ENCODE results near the gene ST6GALNAC3.

The ST6GALNAC3 gene

DNA sequence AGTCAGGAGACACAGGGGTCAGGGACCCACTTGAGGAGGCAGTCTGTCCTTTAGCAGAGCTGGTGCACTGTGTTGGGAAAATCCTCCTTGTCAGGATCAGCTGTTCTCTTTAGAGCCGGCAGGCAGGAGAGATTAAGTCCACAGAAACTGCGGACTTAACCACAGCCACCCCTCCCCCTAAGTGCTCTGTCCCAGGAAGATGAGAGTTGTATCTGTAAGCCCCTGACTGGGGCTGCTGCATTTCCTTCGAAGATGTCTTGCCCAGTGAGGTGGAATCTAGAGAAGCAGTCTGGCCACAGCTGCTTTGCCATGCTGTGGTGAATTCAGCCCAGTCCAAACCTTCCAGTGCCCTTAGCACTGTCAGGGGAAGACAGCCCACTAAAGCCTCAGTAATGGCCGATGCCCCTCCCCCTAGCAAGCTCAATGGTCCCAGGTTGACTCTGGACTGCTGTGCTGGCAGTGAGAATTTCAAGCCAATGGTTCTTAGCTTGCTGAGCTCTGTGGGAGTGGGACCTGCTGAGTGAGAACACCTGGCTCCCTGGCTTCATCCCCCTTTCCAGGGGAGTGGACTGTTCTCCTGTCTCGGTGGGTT lies 172.8 kb downstream of the ST6GALNAC3 start:
- no peak for DNase-seq (ENCODE audit: low read depth)

DNA sequence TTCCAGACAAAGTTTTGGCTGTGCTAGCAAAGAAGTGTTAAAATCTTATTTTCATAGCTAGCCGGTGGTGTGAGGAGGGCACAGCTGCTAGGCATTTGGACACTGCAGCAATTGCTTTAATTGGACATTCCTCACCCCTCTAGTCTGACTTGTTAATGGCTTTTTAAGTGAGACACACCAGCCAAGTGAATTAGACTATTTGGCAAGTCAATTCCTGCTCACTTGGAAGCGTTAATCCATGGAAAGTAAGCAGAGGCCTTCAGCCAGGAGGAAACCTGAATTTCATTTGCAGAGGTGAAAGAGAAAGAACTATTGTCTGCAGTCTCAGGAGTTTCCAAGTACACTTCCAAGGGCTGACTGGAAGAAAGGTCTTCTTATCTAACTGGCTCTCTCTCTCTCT lies 175.7 kb downstream of the ST6GALNAC3 start:
- DNase-seq (ENCODE audit: low read depth), result no peak

DNA sequence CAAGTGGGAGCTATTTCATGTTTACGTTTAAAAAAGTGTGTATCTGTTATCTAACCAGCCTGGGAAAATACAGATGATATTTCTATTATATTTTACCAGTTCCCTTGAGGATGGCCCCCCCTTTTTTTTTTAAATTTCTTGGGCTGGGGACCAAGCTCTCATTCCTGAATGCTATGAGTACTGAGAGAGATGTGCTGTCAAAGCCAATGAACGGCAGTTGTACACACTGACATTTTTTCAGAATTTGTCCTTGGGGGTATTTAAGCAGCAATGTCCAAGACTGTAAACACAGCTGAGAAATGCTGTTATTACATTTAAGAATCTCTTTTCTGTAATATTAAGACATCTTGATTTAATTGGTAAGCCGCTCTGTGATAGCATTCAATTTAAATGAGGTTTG lies 177.9 kb downstream of the ST6GALNAC3 start:
- no peak for DNase-seq (ENCODE audit: low read depth)

DNA sequence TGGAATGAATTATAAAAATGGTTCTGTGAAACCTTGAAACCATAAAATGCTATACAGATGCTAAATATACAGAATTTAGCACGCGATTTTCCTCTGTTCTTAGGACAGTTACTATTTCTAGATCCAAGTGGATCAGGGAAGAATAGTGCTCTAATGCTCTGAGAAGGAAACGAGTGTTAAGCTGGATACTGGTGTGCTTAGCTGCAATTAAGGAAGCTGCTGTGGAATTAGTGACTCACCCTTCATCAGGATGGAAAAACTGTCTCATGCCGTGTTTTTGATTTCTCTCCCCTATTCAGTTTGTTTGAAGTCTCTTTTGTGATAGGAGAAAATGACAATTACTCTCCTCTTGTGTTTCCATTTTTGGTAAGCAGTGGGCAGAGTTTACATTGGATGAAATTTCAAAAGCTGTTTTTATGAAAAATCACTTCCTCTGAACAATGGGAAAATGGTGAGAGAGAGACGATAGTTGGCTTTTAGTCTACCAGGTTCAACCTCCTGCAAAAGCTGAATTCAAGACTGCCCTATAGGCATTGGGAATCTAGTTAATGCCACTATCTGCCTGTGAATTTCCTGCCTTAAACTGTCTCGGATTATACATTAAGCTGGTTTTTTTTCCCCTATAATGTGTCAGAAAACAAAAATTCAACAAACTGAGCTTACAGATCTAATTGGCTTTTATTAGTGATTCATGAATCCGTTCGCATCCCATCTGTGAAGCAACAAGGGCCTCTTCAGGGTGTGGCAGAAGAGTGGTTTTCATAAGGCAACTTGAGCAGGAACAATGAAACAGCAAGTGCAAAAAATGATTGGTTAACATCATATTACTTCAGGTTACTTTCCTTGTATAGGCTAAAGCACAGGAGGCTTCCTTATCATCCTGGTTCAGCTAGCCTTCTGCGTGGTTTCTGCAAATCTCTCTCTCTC lies 179.8 kb downstream of the ST6GALNAC3 start:
- no peak for DNase-seq (ENCODE audit: low read depth)

DNA sequence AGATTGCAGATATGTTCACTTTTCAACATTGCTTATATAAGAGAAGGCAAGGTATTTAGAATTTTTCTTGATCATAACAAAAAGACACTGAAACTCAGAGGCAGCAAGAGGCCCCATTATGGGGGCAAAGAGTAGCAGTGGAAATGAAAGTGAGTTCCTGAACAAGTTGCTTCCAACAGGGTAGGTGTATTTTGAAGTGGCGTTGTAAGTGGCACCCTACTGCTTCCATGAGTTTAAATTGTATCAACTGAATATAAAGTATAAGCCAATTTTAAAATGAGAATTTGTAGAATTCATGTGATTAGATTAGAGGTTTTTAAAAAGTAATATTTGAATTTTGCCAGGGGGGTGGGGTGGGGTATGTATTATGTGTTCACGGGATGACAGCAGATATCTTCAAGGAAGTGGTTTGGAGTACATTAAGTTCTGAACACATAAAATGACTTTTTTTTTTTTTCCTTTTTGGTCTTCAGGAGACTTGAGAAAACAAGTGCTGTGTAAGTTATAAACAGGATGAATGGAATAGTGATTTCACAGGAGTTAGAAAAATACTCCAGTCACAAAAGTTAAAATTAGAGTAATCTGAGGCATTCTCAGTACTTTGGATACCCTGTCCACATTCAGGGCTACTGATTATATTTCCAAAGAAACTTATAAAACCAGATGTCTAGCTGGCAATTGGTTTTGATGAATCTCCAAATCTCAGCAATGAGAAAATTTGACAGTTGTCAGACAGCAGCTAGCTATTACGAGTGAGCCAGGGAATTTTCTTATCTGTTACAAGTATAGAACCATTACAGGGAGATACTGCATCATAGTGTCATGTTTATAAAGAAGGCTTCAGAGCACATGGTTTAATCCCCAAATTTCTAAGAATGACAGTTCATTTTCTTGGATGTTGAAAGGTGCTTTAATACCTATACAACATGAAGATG lies 182.0 kb downstream of the ST6GALNAC3 start:
- DNase-seq (ENCODE audit: low read depth), result no peak

DNA sequence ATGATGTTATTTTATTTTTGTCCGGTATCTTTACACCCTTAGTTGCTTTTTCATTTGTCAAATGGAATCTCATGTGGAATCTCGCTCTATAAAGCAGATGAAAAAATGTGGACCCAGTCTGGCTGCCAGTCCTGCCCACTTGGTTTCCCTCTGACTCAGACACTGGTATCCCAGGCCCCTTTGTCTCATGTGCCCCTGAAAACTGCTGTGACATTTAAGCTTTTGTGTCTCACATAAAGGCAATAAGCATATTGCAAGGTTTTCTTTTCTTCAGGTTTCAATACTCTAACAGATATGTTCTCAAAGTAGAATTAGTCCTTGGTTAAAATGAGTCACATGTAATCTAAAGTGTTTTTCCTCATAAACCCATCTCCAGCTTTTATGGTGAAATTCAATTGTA lies 183.3 kb downstream of the ST6GALNAC3 start:
- DNase-seq (ENCODE audit: low read depth), result no peak

DNA sequence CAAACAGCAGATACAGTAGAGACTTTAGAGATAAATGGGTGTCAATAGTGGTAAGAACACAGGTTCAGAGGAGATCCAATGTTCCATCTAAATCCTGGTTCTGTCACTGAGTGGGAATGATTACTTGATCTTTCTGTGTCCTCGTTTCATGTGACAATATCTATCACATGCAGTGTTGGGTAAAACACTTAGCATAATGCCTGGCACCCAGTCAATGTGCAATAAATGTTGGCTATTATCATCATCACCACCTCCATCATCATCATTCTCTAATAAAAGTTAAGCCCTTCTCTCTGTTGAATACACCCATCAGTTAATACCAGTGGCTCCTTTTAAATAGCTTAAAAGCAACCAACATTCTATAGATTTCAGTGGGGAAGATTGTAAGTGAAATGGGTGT lies 184.7 kb downstream of the ST6GALNAC3 start:
- no peak for DNase-seq (ENCODE audit: low read depth)

DNA sequence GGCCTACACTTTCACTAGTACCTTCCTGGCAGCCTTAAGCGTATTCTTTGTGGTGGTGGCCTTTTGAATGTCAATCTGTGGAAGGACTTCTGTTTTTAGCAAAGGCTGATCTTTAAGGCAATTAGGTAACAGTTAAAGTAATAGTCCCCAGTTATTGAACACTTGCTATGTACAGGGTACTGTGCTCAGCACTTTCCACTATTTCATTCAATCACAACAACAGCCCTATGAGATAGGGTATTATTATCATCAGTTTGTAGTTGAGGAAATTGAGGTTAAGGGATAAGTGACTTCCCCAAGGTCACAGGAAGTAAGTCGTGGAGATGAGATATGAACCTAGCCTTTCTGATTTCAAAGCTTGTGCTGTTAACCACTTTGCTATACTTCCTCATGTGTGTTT lies 185.7 kb downstream of the ST6GALNAC3 start:
- DNase-seq (ENCODE audit: low read depth), result no peak

DNA sequence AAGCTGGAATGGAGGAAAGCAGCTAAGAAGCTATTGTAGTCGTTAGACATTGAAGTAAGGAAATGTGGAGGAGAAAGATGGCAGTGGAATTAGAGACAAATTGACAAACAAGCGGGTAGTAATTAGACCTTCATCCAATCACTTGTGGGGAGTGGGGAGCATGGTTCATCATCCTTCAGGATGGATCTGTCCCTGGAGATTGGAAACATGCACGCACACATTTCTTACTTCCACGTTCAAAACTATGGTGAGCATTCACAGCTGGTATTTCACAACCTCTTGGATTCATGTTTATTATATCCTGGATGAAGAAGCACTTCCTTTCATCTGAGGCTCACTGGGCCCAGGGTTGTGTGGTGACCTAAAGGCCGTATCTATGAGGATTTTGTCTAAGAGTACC lies 188.1 kb downstream of the ST6GALNAC3 start:
- DNase-seq (ENCODE audit: low read depth), result no peak

DNA sequence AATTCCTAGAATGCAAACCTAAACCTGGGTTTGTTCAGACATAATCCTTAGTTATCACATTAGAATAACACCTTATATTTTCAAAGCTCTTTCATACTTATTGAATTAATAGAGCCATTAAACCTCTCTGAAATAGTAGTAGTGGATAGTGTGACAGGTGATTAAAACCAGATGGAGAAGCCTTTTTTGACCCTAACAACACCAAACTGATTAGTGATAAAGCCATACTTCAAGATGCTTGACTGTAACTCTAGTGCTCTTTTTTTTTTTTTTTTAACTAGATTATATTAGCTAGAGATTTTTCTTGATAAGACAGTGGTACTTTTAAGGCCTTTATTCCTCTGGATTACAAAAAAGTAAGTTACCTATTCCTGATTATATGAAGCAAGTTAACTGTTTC lies 190.1 kb downstream of the ST6GALNAC3 start:
- DNase-seq (ENCODE audit: low read depth), result no peak

DNA sequence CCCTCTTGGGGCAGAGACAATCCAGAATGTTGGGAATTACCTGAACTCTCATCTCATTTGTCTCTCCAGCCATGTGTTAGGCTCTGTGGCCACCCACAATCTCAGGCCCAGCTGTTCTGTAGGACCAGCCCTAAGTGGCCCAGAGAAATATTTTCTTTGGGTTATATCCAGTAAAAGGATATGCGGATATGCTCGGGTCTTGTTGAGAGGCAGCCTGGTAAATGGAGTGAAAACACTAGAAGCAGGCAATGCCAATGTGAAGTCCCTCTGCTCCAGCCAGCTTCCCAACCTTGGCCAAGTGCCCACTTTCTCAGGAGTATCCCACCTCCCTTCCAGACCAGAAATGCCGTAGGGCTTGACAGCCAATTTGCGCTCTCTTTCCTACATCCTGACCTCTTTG lies 192.2 kb downstream of the ST6GALNAC3 start:
- DNase-seq (ENCODE audit: low read depth), result no peak

DNA sequence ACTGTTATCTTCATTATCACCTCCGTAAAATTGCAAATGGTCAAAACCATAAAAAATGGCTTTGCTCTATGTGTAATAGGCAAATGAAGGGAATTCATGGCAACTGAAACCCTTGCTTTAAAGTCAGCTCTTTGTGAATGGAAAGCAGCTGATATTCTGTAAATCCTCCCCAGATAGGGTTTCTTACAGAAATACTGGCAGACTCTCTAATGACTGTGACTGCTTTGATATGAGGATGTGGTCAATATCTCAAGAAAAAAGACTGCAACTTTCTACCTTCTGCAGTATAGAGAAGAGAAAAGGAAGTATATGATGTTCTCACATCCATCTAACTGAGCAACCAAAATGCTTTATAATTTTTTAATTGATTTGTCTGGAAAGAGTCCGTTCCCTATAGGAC lies 193.1 kb downstream of the ST6GALNAC3 start:
- no peak for DNase-seq (ENCODE audit: low read depth)

DNA sequence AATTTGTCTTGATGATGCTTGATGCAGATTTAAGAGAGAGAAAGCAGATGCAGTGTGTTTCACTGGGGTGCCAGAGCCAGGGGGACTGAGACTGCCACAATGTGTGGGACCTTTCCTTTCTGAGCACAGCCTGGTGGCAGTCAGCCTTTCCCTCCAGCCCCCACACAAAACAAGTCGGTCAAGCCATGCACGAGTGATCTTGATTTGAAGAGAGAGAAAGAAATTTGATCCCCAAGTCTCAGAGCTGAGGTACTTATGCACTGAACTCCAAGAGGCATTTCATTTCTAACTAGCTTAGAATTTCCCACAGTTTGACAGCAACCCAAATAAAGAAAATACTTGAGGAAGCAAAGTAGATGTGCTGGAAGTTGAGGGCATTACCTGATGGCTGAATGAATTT lies 193.8 kb downstream of the ST6GALNAC3 start:
- no peak for DNase-seq (ENCODE audit: low read depth)

DNA sequence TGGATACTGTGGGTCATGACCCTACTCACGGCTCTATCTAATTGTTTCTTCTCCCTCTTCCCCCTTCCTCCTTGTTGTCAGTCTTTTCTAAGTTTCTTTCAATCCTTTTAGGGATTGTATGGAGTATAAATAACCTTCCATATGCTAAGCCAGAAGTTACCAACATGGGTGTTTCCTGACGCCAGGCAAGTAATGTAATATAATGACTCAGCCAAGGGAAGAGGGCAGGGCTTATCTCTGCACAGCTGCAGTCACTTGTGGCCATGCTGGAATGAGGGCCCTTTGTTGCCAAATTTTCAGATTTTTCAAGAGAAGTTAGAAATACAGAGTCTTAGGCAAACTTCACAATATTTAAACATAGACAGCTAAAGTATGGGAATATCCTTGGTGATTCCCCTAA lies 194.6 kb downstream of the ST6GALNAC3 start:
- no peak for DNase-seq (ENCODE audit: low read depth)

DNA sequence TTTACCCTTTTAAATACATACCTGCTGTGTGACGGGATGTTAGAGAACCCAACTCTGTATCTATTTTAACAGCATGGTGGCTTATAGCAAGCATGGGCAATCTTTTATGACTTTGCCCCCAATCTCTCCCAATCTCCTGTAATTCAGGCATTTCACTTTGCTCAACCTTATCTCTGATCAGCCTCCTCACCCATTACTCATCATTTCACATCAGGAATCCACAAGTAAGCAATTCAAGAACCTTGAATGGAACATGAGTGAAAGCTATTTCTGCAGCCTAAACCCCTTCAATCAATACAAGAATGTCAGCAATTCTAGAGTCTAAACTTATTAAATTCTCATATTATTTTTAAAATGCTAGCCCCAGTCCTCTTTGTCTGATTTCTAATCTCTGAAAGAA lies 199.8 kb downstream of the ST6GALNAC3 start:
- no peak for DNase-seq (ENCODE audit: low read depth)

DNA sequence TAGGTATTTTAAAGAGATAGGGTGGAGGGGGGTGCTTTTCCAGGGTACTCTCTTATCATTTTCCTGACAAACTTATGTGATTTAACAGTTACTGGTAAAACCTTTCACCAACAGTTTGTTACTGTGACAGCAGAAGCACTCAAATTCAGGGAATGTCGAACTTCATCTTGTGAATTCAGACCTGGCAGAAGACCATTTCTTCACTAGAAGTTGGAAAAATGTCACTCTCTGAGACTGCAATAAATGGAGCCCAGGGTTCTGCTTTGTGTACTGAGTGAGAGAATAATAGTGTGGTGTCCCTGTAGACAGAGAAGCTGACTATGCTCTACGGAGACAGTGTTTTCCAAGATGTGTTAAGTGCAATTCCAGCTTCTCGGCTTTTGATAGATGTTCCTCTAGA lies 200.2 kb downstream of the ST6GALNAC3 start:
- no peak for DNase-seq (ENCODE audit: low read depth)

DNA sequence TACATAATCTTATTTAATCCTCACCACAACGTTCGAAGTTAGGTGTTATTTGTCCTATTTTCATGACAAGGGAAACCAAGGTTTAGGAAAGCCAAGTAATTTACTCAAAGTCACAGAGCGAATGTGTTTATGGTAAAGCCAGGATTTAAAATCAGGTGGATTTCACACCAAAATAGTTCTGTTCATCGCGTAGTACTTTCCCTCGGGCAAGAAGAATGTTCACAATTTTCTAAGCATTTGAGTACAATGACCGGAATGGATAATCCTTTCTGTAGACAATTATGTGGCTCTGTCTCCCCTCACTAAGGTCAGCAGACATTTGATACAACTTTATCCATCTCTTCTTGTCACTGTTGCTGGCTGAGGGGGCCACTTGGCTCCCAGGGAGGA lies 204.2 kb downstream of the ST6GALNAC3 start:
- no peak for DNase-seq (ENCODE audit: low read depth)

DNA sequence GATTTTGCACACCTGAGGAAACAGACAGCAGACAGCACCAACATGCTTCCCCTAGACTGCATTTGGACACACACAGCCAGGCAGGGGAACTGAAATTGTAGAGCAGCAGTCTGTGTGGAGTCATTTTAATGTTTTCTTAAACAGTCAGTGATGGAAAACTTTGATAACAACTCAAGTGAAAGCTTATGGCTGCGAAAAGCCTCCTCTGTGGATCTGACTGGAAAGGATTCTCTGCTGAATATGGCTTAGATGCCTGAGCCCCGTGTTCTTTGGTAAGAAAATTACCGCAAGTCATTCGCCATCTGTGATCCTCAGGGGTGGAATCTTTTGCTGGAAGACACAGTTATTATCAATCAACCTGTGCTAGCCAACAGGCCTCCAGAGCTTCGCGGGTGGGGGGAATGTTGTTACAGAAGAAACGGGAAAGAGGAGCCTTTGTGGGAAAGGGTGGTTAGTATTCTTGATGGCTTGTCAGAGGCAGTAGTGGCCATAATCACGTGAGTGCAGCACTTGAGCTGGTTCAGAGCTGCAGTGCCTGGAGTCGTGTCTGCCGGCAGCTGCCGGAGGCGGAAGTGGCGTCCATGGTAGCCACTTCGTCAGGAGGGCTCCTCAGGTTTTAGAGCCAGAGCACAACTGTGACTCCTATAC lies 204.7 kb downstream of the ST6GALNAC3 start:
- DNase-seq (ENCODE audit: low read depth), result no peak

DNA sequence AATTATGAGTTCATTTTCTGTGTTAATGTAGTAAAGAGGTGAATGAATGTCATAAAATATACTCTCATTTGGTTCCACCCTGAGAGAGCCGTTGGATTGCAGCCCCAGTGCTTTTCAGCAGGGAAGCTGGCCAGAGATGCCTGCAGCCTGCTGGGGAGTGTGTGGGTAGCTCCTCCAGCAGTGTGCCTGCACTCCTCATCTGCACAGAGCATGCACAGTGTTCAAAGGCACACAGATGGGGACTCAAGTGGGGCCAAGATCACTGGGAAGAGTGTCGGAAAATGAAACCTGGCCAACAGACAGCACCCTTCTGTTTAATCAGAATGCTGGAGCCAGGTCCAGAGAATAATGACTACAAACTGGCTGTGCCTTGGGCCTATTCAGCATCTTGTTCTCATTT lies 206.8 kb downstream of the ST6GALNAC3 start:
- no peak for DNase-seq (ENCODE audit: low read depth)

DNA sequence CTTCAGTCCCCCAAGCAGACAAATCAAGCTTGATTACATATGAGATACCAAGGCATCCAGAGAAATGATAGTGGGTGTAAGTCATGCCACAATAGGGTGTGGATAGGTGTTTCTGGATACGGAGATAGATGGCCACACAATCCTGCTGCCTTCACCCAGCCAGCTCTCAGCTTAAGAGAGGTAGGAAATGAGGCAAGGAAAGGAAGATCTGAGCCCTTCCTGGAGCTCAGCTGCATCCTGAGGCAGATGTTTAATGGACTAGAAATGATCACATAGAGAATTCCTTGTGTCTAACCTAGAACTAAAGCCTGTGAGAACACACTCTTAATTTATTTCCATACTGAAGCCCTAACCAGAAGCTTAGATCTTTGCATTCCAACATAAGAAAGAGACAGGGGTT lies 210.3 kb downstream of the ST6GALNAC3 start:
- no peak for DNase-seq (ENCODE audit: low read depth)

DNA sequence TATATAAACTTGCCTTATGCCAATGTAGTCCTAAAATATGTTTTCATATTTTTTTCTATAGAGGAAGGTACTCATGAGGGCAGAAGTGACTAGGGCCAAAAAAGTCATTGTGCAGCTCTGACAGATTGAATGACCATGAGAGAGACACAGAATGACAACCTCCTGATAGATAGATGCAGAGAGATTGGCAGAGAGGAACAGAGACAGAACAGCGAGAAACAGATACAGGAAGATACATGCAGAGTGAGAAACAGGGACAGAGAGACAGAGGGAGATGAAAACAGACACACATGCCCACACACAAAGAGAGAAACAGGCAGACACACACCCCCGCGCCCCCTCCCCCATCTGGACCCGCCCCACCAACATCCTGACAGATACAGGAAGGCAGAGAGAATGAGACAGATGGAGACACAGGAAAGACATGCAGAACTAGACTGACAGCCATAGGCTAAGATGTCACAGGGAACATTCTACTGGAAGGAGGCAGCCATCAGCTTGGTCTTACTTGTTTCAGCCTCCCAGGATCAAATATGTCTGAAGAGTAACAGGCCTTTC lies 211.1 kb downstream of the ST6GALNAC3 start:
- no peak for DNase-seq (ENCODE audit: low read depth)

DNA sequence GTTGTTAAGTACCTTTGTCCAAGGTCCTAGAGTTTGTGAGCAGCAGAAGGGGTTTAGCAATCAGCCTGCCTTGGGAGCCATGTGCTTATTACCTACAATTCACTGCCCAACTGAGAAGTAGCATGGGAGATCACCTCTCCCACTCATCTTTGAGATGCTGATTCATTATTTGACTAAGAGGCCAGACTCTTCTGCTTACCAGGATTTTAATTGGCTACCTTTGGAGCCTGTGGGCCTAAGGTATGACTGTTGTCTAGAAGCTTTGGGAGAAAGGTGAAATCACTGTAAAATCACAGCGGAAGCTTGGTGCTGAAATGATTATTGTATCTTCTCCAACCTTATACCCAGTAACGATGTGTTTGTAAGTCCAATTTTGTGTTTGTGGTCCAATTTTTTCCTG lies 213.4 kb downstream of the ST6GALNAC3 start:
- no peak for DNase-seq (ENCODE audit: low read depth)

Data from activated T-cell treated with anti-CD3 and anti-CD28 coated beads for 48 hours (primary cell).